Effector memory CD4-positive, alpha-beta T cell (primary cell): ENCODE results near the gene ZBTB7A.

Experiments
- DNase-seq, 3 donors: peaks; one replicate each; pipeline ENCODE4 v3.0.0-alpha.2; 2020
- H3K27ac ChIP-seq: 2 replicates; pipeline ENCODE4 v1.7.0; 2013; ENCODE audit warnings: mild to moderate bottlenecking, low read length, moderate library complexity; ENCODE audit not compliant: insufficient read depth, poor library complexity, severe bottlenecking
- H3K27me3 ChIP-seq: replicated peaks from 2 replicates; pipeline ENCODE4 v1.7.0; 2013; ENCODE audit warnings: mild to moderate bottlenecking, low read length; ENCODE audit not compliant: insufficient read depth, control insufficient read depth, poor library complexity, severe bottlenecking
- H3K36me3 ChIP-seq: 2 replicates; pipeline ENCODE4 v1.7.0; 2013; ENCODE audit warnings: mild to moderate bottlenecking, low read length, moderate library complexity; ENCODE audit not compliant: control insufficient read depth, insufficient read depth
- H3K4me1 ChIP-seq: 2 replicates; pipeline ENCODE4 v1.7.0; 2013; ENCODE audit warnings: low read length, mild to moderate bottlenecking; ENCODE audit not compliant: control insufficient read depth, insufficient read depth, poor library complexity, severe bottlenecking
- H3K4me3 ChIP-seq: 2 replicates; pipeline ENCODE4 v1.7.0; 2013; ENCODE audit warnings: low read length, low read depth, mild to moderate bottlenecking; ENCODE audit not compliant: insufficient read depth, poor library complexity, severe bottlenecking
- H3K9me3 ChIP-seq: 2 replicates; pipeline ENCODE4 v1.7.0; 2013; ENCODE audit warnings: mild to moderate bottlenecking, low read length, moderate library complexity; ENCODE audit not compliant: control insufficient read depth

ZBTB7A gene

GRCh38 chr19:4045597-4046361, 20.9 kb downstream of the ZBTB7A start:
- Histone ChIP-seq H3K4me1 (no peaks in the 10 kb centered on the region), H3K27ac (no peak overlapping the region), H3K9me3 (no peaks in the 10 kb centered on the region), H3K27me3 (no peaks in the 10 kb centered on the region), H3K36me3 (peaks cover 34% of the 10 kb centered on the region), H3K4me3 (no peak overlapping the region)
- no peak for DNase-seq

- Histone ChIP-seq H3K27ac (no peak overlapping the region), H3K4me1 (no peaks in the 10 kb centered on the region), H3K9me3 (no peaks in the 10 kb centered on the region), H3K36me3 (peaks cover 31% of the 10 kb centered on the region), H3K4me3 (no peak overlapping the region), H3K27me3 (no peaks in the 10 kb centered on the region)
- DNase-seq: no peak
These were observed 21.7 kb downstream of the ZBTB7A start for GRCh38 chr19:4044990-4045465.

GRCh38 chr19:4043966-4044715, 22.6 kb downstream of the ZBTB7A start:
- no peaks in the 10 kb centered on the region for H3K9me3 ChIP-seq
- no peak for DNase-seq
- no peaks in the 10 kb centered on the region for H3K27me3 ChIP-seq
- no peak overlapping the region for H3K4me3 ChIP-seq
- no peaks in the 10 kb centered on the region for H3K4me1 ChIP-seq
- no peak overlapping the region for H3K27ac ChIP-seq
- H3K36me3 ChIP-seq: peaks cover 31% of the 10 kb centered on the region

GRCh38 chr19:4043401-4043800, 23.3 kb downstream of the ZBTB7A start:
- DNase-seq: no peak
- no peaks in the 10 kb centered on the region for H3K4me1 ChIP-seq
- no peaks in the 10 kb centered on the region for H3K9me3 ChIP-seq
- no peak overlapping the region for H3K4me3 ChIP-seq
- peaks cover 26% of the 10 kb centered on the region for H3K36me3 ChIP-seq
- H3K27ac ChIP-seq: no peak overlapping the region
- H3K27me3 ChIP-seq: no peaks in the 10 kb centered on the region

GRCh38 chr19:4042731-4043082, 24.0 kb downstream of the ZBTB7A start:
- Histone ChIP-seq H3K27ac (no peak overlapping the region), H3K4me1 (no peaks in the 10 kb centered on the region), H3K4me3 (no peak overlapping the region), H3K36me3 (peaks cover 21% of the 10 kb centered on the region), H3K27me3 (no peaks in the 10 kb centered on the region), H3K9me3 (no peaks in the 10 kb centered on the region)
- DNase-seq: no peak

- Histone ChIP-seq H3K4me1 (no peaks in the 10 kb centered on the region), H3K27ac (no peak overlapping the region), H3K4me3 (no peak overlapping the region), H3K9me3 (no peaks in the 10 kb centered on the region), H3K27me3 (no peaks in the 10 kb centered on the region), H3K36me3 (peaks cover 25% of the 10 kb centered on the region)
- no peak for DNase-seq
These were observed 24.5 kb downstream of the ZBTB7A start for GRCh38 chr19:4042064-4042730.

- H3K27me3 ChIP-seq: no peaks in the 10 kb centered on the region
- H3K4me1 ChIP-seq: no peaks in the 10 kb centered on the region
- H3K4me3 ChIP-seq: no peak overlapping the region
- H3K36me3 ChIP-seq: peaks cover 21% of the 10 kb centered on the region
- DNase-seq: no peak
- H3K27ac ChIP-seq: no peak overlapping the region
- no peaks in the 10 kb centered on the region for H3K9me3 ChIP-seq
These were observed 27.9 kb downstream of the ZBTB7A start for GRCh38 chr19:4038661-4039423.

GRCh38 chr19:4038057-4038456, 28.6 kb downstream of the ZBTB7A start:
- H3K9me3 ChIP-seq: no peaks in the 10 kb centered on the region
- DNase-seq: no peak
- H3K4me1 ChIP-seq: no peaks in the 10 kb centered on the region
- H3K36me3 ChIP-seq: peaks cover 28% of the 10 kb centered on the region
- no peak overlapping the region for H3K4me3 ChIP-seq
- no peak overlapping the region for H3K27ac ChIP-seq
- no peaks in the 10 kb centered on the region for H3K27me3 ChIP-seq

- DNase-seq: no peak
- Histone ChIP-seq H3K9me3 (no peaks in the 10 kb centered on the region), H3K4me1 (no peaks in the 10 kb centered on the region), H3K27me3 (no peaks in the 10 kb centered on the region), H3K27ac (no peak overlapping the region), H3K4me3 (no peak overlapping the region), H3K36me3 (peaks cover 27% of the 10 kb centered on the region)
These were observed 29.3 kb downstream of the ZBTB7A start for GRCh38 chr19:4037301-4037949.
